GM23338 (cell line): Measurements from ENCODE around the gene IGF1. TPM values are rescaled to one million over a fixed set of nuclear protein-coding genes. Genes with fewer than 3 reads are reported as not detected.

Source experiments
- ATAC-seq: fragments of 200-7000 bp; cut with Tn5 transposase; 3 replicates; pipeline ENCODE4 v1.9.1; 2020
- DNase-seq: peaks from one replicate; pipeline ENCODE4 v3.0.0-alpha.2; 2015; ENCODE audit warnings: low spot score
- H2AFZ ChIP-seq: fragments of 200-600 bp; sonication (generic); 2 replicates; pipeline ENCODE4 v1.8.0; 2016; ENCODE audit warnings: antibody characterized with exemption, mild to moderate bottlenecking, moderate library complexity
- H3F3A ChIP-seq: fragments of 200-600 bp; sonication (generic); replicated peaks from 2 replicates; pipeline ENCODE4 v1.8.0; 2017; ENCODE audit warnings: antibody characterized with exemption, mixed run types, low read depth
- H3K27ac ChIP-seq: fragments of 200-600 bp; sonication (generic); 2 replicates; pipeline ENCODE4 v1.6.1; 2016; ENCODE audit warnings: low read depth
- H3K27me3 ChIP-seq: fragments of 200-600 bp; sonication (generic); 2 replicates; pipeline ENCODE4 v1.8.0; 2016; ENCODE audit warnings: mild to moderate bottlenecking, mixed run types, moderate library complexity; ENCODE audit not compliant: insufficient read depth
- H3K36me3 ChIP-seq: fragments of 200-600 bp; sonication (generic); 2 replicates; pipeline ENCODE4 v1.8.0; 2016; ENCODE audit warnings: mild to moderate bottlenecking; ENCODE audit not compliant: insufficient read depth
- H3K4me1 ChIP-seq: fragments of 200-600 bp; sonication (generic); 2 replicates; pipeline ENCODE4 v1.8.0; 2016; ENCODE audit warnings: mild to moderate bottlenecking, moderate library complexity; ENCODE audit not compliant: insufficient read depth
- H3K4me2 ChIP-seq: fragments of 200-600 bp; sonication (generic); 2 replicates; pipeline ENCODE4 v1.7.1; 2017; ENCODE audit warnings: mixed run types
- H3K4me3 ChIP-seq: fragments of 200-600 bp; sonication (generic); 2 replicates; pipeline ENCODE4 v1.6.1; 2016; ENCODE audit warnings: mixed run types
- H3K79me2 ChIP-seq: fragments of 200-600 bp; sonication (generic); replicated peaks from 2 replicates; pipeline ENCODE4 v1.8.0; 2017; ENCODE audit warnings: mild to moderate bottlenecking; ENCODE audit not compliant: insufficient read depth
- H3K9me2 ChIP-seq: fragments of 200-600 bp; sonication (generic); 2 replicates; pipeline ENCODE4 v1.8.0; 2017; ENCODE audit not compliant: insufficient read depth
- H4K20me1 ChIP-seq: fragments of 200-600 bp; sonication (generic); replicated peaks from 2 replicates; pipeline ENCODE4 v1.8.0; 2017; ENCODE audit warnings: mild to moderate bottlenecking; ENCODE audit not compliant: insufficient read depth
- H3K27ac Mint-ChIP-seq: 2 replicates; pipeline ENCODE4 v1.8.0; 2020; ENCODE audit warnings: inconsistent platforms, mild to moderate bottlenecking, moderate library complexity, mixed read lengths
- H3K27me3 Mint-ChIP-seq: 3 replicates; pipeline ENCODE4 v1.8.0; 2022; ENCODE audit warnings: low read depth, mild to moderate bottlenecking, moderate library complexity, mixed read lengths, inconsistent platforms; ENCODE audit not compliant: insufficient read depth, poor library complexity
- H3K36me3 Mint-ChIP-seq: 3 replicates; pipeline ENCODE4 v1.8.0; 2021; ENCODE audit warnings: low read depth, mild to moderate bottlenecking, inconsistent platforms, moderate library complexity, mixed read lengths
- H3K4me1 Mint-ChIP-seq: 3 replicates; pipeline ENCODE4 v1.8.0; 2020; ENCODE audit warnings: mild to moderate bottlenecking, inconsistent platforms, mixed read lengths
- H3K4me3 Mint-ChIP-seq: 3 replicates; pipeline ENCODE4 v1.8.0; 2021; ENCODE audit warnings: moderate library complexity, mild to moderate bottlenecking, inconsistent platforms, mixed read lengths
- H3K9me3 Mint-ChIP-seq: 3 replicates; pipeline ENCODE4 v1.8.0; 2020; ENCODE audit warnings: moderate library complexity, mild to moderate bottlenecking, inconsistent platforms, mixed read lengths
- EZH2 ChIP-seq: fragments of 200-600 bp; sonication (generic); IDR thresholded peaks from one replicate; pipeline ENCODE4 v1.8.0; 2017; ENCODE audit warnings: antibody characterized with exemption, mild to moderate bottlenecking, low read depth; ENCODE audit not compliant: unreplicated experiment
- EZH2phosphoT487 ChIP-seq: fragments of 200-600 bp; sonication (generic); IDR thresholded peaks from one replicate; pipeline ENCODE4 v1.8.1; 2018; ENCODE audit warnings: antibody characterized with exemption; ENCODE audit not compliant: unreplicated experiment
- NANOG ChIP-seq: IDR thresholded peaks from 2 replicates; pipeline ENCODE4 v1.6.1; 2016; ENCODE audit warnings: antibody characterized with exemption, borderline replicate concordance
- POLR2AphosphoS5 ChIP-seq: IDR thresholded peaks from 2 replicates; pipeline ENCODE4 v1.6.1; 2016; ENCODE audit warnings: antibody characterized with exemption, low read depth
- STAT1 ChIP-seq: IDR thresholded peaks from one replicate; pipeline ENCODE4 v1.6.1; 2016; ENCODE audit warnings: antibody characterized with exemption; ENCODE audit not compliant: unreplicated experiment
- ZNF114 ChIP-seq: fragments of 250-450 bp; sonication (Bioruptor Pico); IDR thresholded peaks from 2 replicates; pipeline ENCODE4 v1.5.0; 2020; ENCODE audit warnings: mild to moderate bottlenecking, moderate library complexity
- ZNF331 ChIP-seq: fragments of 250-450 bp; sonication (Bioruptor Pico); IDR thresholded peaks from 2 replicates; pipeline ENCODE4 v1.5.0; 2020; ENCODE audit warnings: low read depth, mild to moderate bottlenecking, moderate library complexity
- polyA plus RNA-seq: library from polyadenylated mRNA; unstranded; fragments of >200 nt; fragmentation: Nextera tagmentation; extraction: Ambion mirVana; gene quantifications from 2 replicates; pipeline ENCODE4 v1.2.1, GENCODE V29; 2016
- total RNA-seq: library from RNA; depleted of rRNA; stranded (reverse); fragments of >200 nt; shearing (Covaris generic); gene quantifications from 2 replicates; pipeline ENCODE4 v1.2.3, GENCODE V29; 2014
- TF ChIP-seq, protein P1 (sequence below): IDR thresholded peaks from one replicate; pipeline ENCODE4 v1.6.1; 2018; ENCODE audit warnings: antibody characterized with exemption; ENCODE audit not compliant: unreplicated experiment
- TF ChIP-seq, protein P2 (sequence below): fragments of 250-450 bp; sonication (Bioruptor Pico); IDR thresholded peaks from 2 replicates; pipeline ENCODE4 v1.5.0; 2020; ENCODE audit warnings: mild to moderate bottlenecking, moderate library complexity
- TF ChIP-seq, protein P3 (sequence below): IDR thresholded peaks from 2 replicates; pipeline ENCODE4 v1.6.1; 2016; ENCODE audit warnings: antibody characterized with exemption
- TF ChIP-seq, protein P4 (sequence below), 2 experiments: fragments of 200-600 bp in 1 of 2; sonication (generic) in 1 of 2; conservative IDR thresholded peaks; 2 replicates each; pipeline versions ENCODE4 v1.5.1 to v1.6.1; 2016 to 2017; ENCODE audit warnings: antibody characterized with exemption in 2 of 2, low read depth in 2 of 2, mild to moderate bottlenecking in 2 of 2, moderate library complexity in 1 of 2

IGF1 gene
- total and polyA plus RNA-seq, 2 experiments from 2014 or later: 0.29 TPM; not detected in 1

DNA sequence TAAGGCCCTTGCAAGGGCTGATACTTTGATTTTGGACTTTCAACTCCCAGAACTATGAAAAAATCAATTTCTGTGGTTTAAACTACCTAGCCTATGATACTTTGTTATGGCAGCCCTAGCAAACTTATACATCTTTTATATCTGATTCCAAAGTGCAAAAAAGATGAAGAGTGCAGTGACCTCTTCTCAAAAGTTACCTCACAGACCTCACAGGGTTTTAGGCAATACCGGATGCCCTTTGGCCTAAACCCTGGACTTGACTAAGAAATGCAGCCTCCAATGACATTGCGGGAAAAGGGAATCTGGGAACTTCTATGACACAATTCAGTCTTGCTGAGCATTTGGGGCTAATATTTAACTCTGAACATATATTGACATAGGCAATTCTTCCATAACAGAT, 63.3 kb downstream of the IGF1 start:
- H3K27ac Mint-ChIP-seq: no peak overlapping the region
- Histone ChIP-seq H3K4me3 (no peak overlapping the region), H3K27me3 (no peaks in the 10 kb centered on the region), H2AFZ (no peak overlapping the region), H3K27ac (no peak overlapping the region), H3K4me1 (no peaks in the 10 kb centered on the region), H3F3A (no peaks in the 10 kb centered on the region), H3K36me3 (no peaks in the 10 kb centered on the region), H3K79me2 (no peaks in the 10 kb centered on the region), H3K9me2 (no peaks in the 10 kb centered on the region), H4K20me1 (no peaks in the 10 kb centered on the region), H3K4me2 (no peak overlapping the region)
- no peaks in the 10 kb centered on the region for H3K4me1 Mint-ChIP-seq
- H3K4me3 Mint-ChIP-seq: no peak overlapping the region
- DNase-seq (no peak), ATAC-seq (no peak)
- no peaks in the 10 kb centered on the region for H3K9me3 Mint-ChIP-seq
- TF ChIP-seq NANOG (no peak), EZH2phosphoT487 (no peak), ZNF114 (CRISPR knock-in tag) (no peak), POLR2AphosphoS5 (no peak), EZH2 (no peak), STAT1 (no peak), ZNF331 (CRISPR knock-in tag) (no peak)
- TF ChIP-seq, protein P1, sequence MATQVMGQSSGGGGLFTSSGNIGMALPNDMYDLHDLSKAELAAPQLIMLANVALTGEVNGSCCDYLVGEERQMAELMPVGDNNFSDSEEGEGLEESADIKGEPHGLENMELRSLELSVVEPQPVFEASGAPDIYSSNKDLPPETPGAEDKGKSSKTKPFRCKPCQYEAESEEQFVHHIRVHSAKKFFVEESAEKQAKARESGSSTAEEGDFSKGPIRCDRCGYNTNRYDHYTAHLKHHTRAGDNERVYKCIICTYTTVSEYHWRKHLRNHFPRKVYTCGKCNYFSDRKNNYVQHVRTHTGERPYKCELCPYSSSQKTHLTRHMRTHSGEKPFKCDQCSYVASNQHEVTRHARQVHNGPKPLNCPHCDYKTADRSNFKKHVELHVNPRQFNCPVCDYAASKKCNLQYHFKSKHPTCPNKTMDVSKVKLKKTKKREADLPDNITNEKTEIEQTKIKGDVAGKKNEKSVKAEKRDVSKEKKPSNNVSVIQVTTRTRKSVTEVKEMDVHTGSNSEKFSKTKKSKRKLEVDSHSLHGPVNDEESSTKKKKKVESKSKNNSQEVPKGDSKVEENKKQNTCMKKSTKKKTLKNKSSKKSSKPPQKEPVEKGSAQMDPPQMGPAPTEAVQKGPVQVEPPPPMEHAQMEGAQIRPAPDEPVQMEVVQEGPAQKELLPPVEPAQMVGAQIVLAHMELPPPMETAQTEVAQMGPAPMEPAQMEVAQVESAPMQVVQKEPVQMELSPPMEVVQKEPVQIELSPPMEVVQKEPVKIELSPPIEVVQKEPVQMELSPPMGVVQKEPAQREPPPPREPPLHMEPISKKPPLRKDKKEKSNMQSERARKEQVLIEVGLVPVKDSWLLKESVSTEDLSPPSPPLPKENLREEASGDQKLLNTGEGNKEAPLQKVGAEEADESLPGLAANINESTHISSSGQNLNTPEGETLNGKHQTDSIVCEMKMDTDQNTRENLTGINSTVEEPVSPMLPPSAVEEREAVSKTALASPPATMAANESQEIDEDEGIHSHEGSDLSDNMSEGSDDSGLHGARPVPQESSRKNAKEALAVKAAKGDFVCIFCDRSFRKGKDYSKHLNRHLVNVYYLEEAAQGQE: no peak
- TF ChIP-seq, protein P2, sequence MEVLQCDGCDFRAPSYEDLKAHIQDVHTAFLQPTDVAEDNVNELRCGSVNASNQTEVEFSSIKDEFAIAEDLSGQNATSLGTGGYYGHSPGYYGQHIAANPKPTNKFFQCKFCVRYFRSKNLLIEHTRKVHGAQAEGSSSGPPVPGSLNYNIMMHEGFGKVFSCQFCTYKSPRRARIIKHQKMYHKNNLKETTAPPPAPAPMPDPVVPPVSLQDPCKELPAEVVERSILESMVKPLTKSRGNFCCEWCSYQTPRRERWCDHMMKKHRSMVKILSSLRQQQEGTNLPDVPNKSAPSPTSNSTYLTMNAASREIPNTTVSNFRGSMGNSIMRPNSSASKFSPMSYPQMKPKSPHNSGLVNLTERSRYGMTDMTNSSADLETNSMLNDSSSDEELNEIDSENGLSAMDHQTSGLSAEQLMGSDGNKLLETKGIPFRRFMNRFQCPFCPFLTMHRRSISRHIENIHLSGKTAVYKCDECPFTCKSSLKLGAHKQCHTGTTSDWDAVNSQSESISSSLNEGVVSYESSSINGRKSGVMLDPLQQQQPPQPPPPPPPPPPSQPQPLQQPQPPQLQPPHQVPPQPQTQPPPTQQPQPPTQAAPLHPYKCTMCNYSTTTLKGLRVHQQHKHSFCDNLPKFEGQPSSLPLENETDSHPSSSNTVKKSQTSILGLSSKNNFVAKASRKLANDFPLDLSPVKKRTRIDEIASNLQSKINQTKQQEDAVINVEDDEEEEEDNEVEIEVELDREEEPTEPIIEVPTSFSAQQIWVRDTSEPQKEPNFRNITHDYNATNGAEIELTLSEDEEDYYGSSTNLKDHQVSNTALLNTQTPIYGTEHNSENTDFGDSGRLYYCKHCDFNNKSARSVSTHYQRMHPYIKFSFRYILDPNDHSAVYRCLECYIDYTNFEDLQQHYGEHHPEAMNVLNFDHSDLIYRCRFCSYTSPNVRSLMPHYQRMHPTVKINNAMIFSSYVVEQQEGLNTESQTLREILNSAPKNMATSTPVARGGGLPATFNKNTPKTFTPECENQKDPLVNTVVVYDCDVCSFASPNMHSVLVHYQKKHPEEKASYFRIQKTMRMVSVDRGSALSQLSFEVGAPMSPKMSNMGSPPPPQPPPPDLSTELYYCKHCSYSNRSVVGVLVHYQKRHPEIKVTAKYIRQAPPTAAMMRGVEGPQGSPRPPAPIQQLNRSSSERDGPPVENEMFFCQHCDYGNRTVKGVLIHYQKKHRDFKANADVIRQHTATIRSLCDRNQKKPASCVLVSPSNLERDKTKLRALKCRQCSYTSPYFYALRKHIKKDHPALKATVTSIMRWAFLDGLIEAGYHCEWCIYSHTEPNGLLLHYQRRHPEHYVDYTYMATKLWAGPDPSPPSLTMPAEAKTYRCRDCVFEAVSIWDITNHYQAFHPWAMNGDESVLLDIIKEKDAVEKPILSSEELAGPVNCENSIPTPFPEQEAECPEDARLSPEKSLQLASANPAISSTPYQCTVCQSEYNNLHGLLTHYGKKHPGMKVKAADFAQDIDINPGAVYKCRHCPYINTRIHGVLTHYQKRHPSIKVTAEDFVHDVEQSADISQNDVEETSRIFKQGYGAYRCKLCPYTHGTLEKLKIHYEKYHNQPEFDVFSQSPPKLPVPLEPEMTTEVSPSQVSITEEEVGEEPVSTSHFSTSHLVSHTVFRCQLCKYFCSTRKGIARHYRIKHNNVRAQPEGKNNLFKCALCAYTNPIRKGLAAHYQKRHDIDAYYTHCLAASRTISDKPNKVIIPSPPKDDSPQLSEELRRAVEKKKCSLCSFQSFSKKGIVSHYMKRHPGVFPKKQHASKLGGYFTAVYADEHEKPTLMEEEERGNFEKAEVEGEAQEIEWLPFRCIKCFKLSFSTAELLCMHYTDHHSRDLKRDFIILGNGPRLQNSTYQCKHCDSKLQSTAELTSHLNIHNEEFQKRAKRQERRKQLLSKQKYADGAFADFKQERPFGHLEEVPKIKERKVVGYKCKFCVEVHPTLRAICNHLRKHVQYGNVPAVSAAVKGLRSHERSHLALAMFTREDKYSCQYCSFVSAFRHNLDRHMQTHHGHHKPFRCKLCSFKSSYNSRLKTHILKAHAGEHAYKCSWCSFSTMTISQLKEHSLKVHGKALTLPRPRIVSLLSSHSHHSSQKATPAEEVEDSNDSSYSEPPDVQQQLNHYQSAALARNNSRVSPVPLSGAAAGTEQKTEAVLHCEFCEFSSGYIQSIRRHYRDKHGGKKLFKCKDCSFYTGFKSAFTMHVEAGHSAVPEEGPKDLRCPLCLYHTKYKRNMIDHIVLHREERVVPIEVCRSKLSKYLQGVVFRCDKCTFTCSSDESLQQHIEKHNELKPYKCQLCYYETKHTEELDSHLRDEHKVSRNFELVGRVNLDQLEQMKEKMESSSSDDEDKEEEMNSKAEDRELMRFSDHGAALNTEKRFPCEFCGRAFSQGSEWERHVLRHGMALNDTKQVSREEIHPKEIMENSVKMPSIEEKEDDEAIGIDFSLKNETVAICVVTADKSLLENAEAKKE (CRISPR knock-in tag): no peak
- TF ChIP-seq, protein P3, sequence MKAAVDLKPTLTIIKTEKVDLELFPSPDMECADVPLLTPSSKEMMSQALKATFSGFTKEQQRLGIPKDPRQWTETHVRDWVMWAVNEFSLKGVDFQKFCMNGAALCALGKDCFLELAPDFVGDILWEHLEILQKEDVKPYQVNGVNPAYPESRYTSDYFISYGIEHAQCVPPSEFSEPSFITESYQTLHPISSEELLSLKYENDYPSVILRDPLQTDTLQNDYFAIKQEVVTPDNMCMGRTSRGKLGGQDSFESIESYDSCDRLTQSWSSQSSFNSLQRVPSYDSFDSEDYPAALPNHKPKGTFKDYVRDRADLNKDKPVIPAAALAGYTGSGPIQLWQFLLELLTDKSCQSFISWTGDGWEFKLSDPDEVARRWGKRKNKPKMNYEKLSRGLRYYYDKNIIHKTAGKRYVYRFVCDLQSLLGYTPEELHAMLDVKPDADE: no peak
- TF ChIP-seq, protein P4, sequence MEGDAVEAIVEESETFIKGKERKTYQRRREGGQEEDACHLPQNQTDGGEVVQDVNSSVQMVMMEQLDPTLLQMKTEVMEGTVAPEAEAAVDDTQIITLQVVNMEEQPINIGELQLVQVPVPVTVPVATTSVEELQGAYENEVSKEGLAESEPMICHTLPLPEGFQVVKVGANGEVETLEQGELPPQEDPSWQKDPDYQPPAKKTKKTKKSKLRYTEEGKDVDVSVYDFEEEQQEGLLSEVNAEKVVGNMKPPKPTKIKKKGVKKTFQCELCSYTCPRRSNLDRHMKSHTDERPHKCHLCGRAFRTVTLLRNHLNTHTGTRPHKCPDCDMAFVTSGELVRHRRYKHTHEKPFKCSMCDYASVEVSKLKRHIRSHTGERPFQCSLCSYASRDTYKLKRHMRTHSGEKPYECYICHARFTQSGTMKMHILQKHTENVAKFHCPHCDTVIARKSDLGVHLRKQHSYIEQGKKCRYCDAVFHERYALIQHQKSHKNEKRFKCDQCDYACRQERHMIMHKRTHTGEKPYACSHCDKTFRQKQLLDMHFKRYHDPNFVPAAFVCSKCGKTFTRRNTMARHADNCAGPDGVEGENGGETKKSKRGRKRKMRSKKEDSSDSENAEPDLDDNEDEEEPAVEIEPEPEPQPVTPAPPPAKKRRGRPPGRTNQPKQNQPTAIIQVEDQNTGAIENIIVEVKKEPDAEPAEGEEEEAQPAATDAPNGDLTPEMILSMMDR (conservative IDR thresholded peaks at IDR 0.05; ENCODE audit: low read depth in 2 of 2): no peak
- H3K36me3 Mint-ChIP-seq: no peaks in the 10 kb centered on the region
- H3K27me3 Mint-ChIP-seq: peaks cover 2% of the 10 kb centered on the region
